Neuronal stem cell (in vitro differentiated cells): ENCODE measurements around the gene RPS13.
A peak's percentile ranks its signal among the peaks of the same experiment; 100 is the strongest.
"Not testable (repeated sequence)": the region's sequence is repeated elsewhere in the genome, so short reads cannot be mapped to it uniquely, and the experiment has no call there.

Experiments used
- DNase-seq: peaks from one replicate; pipeline ENCODE4 v3.0.0-alpha.2; 2013; ENCODE audit warnings: low spot score
- H2AFZ ChIP-seq: one replicate; pipeline ENCODE4 v1.6.1; 2013; ENCODE audit warnings: mild to moderate bottlenecking, low read length, inconsistent platforms
- H2AK5ac ChIP-seq: 2 replicates; pipeline ENCODE4 v1.6.1; 2013; ENCODE audit warnings: low read depth, mild to moderate bottlenecking, inconsistent platforms, low read length, moderate library complexity, mixed read lengths
- H2BK120ac ChIP-seq: 2 replicates; pipeline ENCODE4 v1.6.1; 2013; ENCODE audit warnings: low read depth, mild to moderate bottlenecking, inconsistent platforms, low read length, moderate library complexity, mixed read lengths
- H2BK12ac ChIP-seq: one replicate; pipeline ENCODE4 v1.6.1; 2013; ENCODE audit warnings: low read length, inconsistent platforms
- H2BK15ac ChIP-seq: 2 replicates; pipeline ENCODE4 v1.6.1; 2013; ENCODE audit warnings: mild to moderate bottlenecking, low read length, inconsistent platforms, mixed read lengths
- H2BK5ac ChIP-seq: one replicate; pipeline ENCODE4 v1.6.1; 2013; ENCODE audit warnings: inconsistent platforms, mild to moderate bottlenecking, low read length, moderate library complexity
- H3K14ac ChIP-seq: one replicate; pipeline ENCODE4 v1.6.1; 2013; ENCODE audit warnings: low read length, inconsistent platforms
- H3K18ac ChIP-seq: 2 replicates; pipeline ENCODE4 v1.6.1; 2013; ENCODE audit warnings: low read length, inconsistent platforms
- H3K23ac ChIP-seq: 2 replicates; pipeline ENCODE4 v1.6.1; 2013; ENCODE audit warnings: low read depth, mild to moderate bottlenecking, mixed read lengths, low read length, inconsistent platforms; ENCODE audit not compliant: poor library complexity
- H3K27ac ChIP-seq: replicated peaks from 3 replicates; pipeline ENCODE4 v1.5.1; 2013; ENCODE audit warnings: low read length, inconsistent platforms
- H3K27me3 ChIP-seq, 3 experiments: 2 replicates each; pipeline ENCODE4 v1.6.1; 2013; ENCODE audit warnings: low read length in 3 of 3, mild to moderate bottlenecking in 2 of 3, inconsistent platforms in 1 of 3, low read depth in 1 of 3, mixed read lengths in 1 of 3, moderate library complexity in 1 of 3; ENCODE audit not compliant: control insufficient read depth in 3 of 3, insufficient read depth in 3 of 3
- H3K36me3 ChIP-seq, 2 donors: replicated peaks in 1 of 2; 2 replicates each; pipeline ENCODE4 v1.6.1; 2013; ENCODE audit warnings: low read length in 2 of 2; ENCODE audit not compliant: control insufficient read depth in 2 of 2, insufficient read depth in 2 of 2
- H3K4ac ChIP-seq: 2 replicates; pipeline ENCODE4 v1.6.1; 2013; ENCODE audit warnings: inconsistent platforms, mild to moderate bottlenecking, low read length, moderate library complexity
- H3K4me1 ChIP-seq, 2 donors: 1 replicate in 1 of 2; 2 replicates in 1 of 2; pipeline ENCODE4 v1.6.1; 2013; ENCODE audit warnings: low read length in 2 of 2, low read depth in 1 of 2; ENCODE audit not compliant: control insufficient read depth in 2 of 2, insufficient read depth in 1 of 2
- H3K4me2 ChIP-seq: one replicate; pipeline ENCODE4 v1.6.1; 2013; ENCODE audit warnings: mild to moderate bottlenecking, low read length, inconsistent platforms; ENCODE audit not compliant: insufficient read depth, poor library complexity, severe bottlenecking
- H3K4me3 ChIP-seq, 2 donors: 2 replicates each; pipeline ENCODE4 v1.5.1; 2013; ENCODE audit warnings: low read length in 2 of 2, mild to moderate bottlenecking in 2 of 2, inconsistent platforms in 1 of 2, moderate library complexity in 1 of 2
- H3K79me1 ChIP-seq: one replicate; pipeline ENCODE4 v1.6.1; 2013; ENCODE audit warnings: low read depth, mild to moderate bottlenecking, inconsistent platforms, low read length, moderate library complexity
- H3K9ac ChIP-seq: one replicate; pipeline ENCODE4 v1.6.1; 2013; ENCODE audit warnings: mild to moderate bottlenecking, low read depth, low read length, inconsistent platforms; ENCODE audit not compliant: poor library complexity
- H3K9me3 ChIP-seq, 2 donors: replicated peaks in 1 of 2; 2 replicates each; pipeline versions ENCODE3 to v1.6.1; 2013; ENCODE audit warnings: low read length in 2 of 2, mild to moderate bottlenecking in 2 of 2, inconsistent platforms in 1 of 2, low read depth in 1 of 2, mixed read lengths in 1 of 2, moderate library complexity in 1 of 2; ENCODE audit not compliant: control insufficient read depth in 2 of 2, insufficient read depth in 1 of 2
- H4K8ac ChIP-seq: one replicate; pipeline ENCODE4 v1.6.1; 2013; ENCODE audit warnings: low read depth, mild to moderate bottlenecking, inconsistent platforms, low read length, moderate library complexity
- H4K91ac ChIP-seq: one replicate; pipeline ENCODE4 v1.6.1; 2013; ENCODE audit warnings: low read length, low read depth, mild to moderate bottlenecking, inconsistent platforms; ENCODE audit not compliant: poor library complexity
- WGBS, 2 donors: extraction: QIAGEN DNeasy Blood & Tissue Kit; methylation state at CpG; one replicate each; pipeline ENCODE4 v1.1.7; 2013; ENCODE audit warnings: missing lambda C conversion rate in 2 of 2, mixed read lengths in 1 of 2; ENCODE audit not compliant: insufficient read length in 2 of 2, insufficient replicate concordance in 1 of 2; ENCODE audit errors: extremely low coverage in 2 of 2; 5-methylcytosine and 5-hydroxymethylcytosine counted together

RPS13 gene

DNA sequence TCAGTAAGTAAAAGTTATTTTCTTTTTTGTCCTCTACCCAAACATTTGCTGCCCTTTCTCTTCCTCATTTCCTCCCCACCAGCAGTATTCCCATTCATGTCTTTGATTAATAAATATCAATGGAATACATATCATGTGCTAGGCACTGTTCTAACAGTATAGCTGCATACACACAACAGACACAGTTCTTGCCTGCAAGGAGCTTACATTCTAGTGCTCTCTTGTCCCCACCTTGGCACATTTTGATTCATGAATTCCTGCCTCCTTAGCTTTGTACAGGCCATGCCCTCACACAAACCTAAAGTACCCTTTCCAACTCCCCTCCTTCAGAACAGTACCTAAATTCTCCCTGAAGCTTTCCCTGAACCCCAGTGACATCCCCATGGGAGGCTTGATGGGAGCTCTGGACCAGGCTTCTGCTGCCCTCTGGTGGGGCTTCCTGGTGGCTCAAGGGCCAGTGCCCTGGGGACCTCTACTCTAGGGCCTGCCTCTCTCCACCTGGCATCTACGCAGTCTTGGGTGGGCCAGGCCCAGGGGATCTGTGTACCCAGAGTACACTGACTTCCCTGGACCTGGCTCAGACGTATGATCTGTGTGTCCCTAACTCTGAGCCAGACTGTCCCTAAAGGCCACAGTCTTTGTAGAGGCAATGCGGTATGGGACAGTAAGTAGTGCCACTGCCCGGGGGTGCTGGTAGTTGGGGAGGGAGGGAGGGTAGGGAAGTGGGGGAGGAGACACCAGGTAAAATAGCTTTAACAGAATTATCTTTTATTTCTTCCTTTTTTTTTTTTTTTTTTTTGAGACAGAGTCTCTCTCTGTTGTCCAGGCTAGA is 14.1 kb downstream of the RPS13 start:
- peak; percentile 52 for DNase-seq
- Histone ChIP-seq H3K27me3 (no peaks in the 10 kb centered on the region), H4K8ac (no peak overlapping the region), H3K9ac (no peak overlapping the region), H3K9me3 (no peaks in the 10 kb centered on the region), H2BK12ac (no peak overlapping the region), H3K4me2 (no peak overlapping the region), H4K91ac (no peak overlapping the region), H2AK5ac (peak overlapping the region; percentile 39), H3K79me1 (no peaks in the 10 kb centered on the region), H3K4me3 (no peak overlapping the region), H3K36me3 (peaks cover 0 to 1% of the 10 kb centered on the region in 2 donors), H2AFZ (no peak overlapping the region), H3K4ac (no peak overlapping the region), H3K14ac (no peak overlapping the region), H3K4me1 (no peaks in the 10 kb centered on the region), H2BK15ac (no peak overlapping the region), H3K23ac (no peak overlapping the region), H3K18ac (peak overlapping the region; percentile 32), H2BK5ac (no peak overlapping the region), H3K27ac (no peak overlapping the region), H2BK120ac (no peak overlapping the region)
- no CpG with 5 or more reads among the region's 4 CpGs for WGBS, 2 donors

DNA sequence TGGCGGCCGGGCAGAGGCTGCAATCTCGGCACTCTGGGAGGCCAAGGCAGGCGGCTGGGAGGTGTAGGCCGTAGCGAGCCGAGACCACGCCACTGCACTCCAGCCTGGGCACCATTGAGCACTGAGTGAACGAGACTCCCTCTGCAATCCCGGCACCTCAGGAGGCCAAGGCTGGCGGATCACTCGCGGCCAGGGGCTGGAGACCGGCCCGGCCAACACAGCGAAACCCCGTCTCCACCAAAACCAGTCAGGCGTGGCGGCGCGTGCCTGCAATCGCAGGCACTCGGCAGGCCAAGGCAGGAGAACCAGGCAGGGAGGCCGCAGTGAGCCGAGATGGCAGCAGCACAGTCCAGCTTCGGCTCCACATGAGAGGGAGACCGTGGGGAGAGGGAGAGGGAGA is 26.3 kb downstream of the RPS13 start:
- not testable (repeated sequence) for H3K23ac ChIP-seq, H2BK120ac ChIP-seq, H3K4me3 ChIP-seq, H3K9me3 ChIP-seq, H3K14ac ChIP-seq, H3K18ac ChIP-seq, H3K4me2 ChIP-seq, H3K79me1 ChIP-seq, H2BK12ac ChIP-seq, H3K9ac ChIP-seq, H4K8ac ChIP-seq, H3K4me1 ChIP-seq, H3K27me3 ChIP-seq, H3K36me3 ChIP-seq, H2BK5ac ChIP-seq, DNase-seq, H2BK15ac ChIP-seq, H2AK5ac ChIP-seq, H3K4ac ChIP-seq, H3K27ac ChIP-seq, H2AFZ ChIP-seq, H4K91ac ChIP-seq
- WGBS, 2 donors = no CpG with 5 or more reads among the region's 27 CpGs

DNA sequence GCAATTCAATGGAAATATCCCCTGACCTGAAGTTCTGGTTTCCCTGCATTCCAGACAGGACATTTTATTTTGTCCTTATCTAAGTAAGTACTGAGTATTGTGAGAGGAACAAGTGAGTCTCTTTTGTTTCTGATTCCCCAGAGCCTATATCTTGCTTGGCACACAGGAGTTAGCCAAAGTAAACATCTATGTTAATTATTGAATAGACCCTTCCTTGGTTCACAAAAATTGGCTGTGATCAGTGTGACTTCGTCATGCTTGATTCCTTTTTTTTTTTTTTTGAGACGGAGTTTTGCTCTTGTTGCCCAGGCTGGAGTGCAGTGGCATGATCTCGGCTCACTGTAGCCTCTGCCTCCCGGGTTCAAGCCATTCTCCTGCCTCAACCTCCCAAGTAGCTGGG is 29.0 kb downstream of the RPS13 start:
- H3K9me3 ChIP-seq, H3K4me1 ChIP-seq, H3K18ac ChIP-seq, DNase-seq, H4K91ac ChIP-seq, H3K4me3 ChIP-seq, H3K36me3 ChIP-seq, H2AK5ac ChIP-seq, H3K23ac ChIP-seq, H3K27me3 ChIP-seq, H3K27ac ChIP-seq, H2AFZ ChIP-seq, H3K14ac ChIP-seq, H3K4ac ChIP-seq, H3K9ac ChIP-seq, H4K8ac ChIP-seq, H2BK5ac ChIP-seq, H3K79me1 ChIP-seq, H2BK120ac ChIP-seq, H2BK15ac ChIP-seq, H3K4me2 ChIP-seq, H2BK12ac ChIP-seq: not testable (repeated sequence)
- no CpG with 5 or more reads among the region's 4 CpGs for WGBS, 2 donors

DNA sequence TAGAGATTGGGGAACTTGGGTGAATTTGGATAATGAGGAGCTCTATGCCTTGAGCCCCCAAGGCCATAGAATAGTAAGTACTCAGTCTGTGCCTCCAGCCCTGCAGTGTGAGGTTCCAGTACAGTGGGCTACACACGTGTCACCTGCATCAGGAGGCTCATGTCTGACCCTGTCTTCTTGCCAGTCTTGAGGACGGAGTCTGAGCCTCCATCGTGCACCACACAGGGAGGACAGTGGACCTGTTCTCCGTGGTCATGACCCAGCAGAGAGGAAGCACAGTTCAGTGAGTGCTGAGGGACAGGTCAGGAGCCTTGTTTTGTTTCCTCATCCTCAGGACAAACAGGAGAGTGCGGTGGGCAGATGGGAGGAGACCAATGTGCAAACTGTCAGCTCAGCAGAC is 30.8 kb downstream of the RPS13 start:
- Histone ChIP-seq H3K4me2 (no peak overlapping the region), H2BK12ac (no peak overlapping the region), H3K9me3 (no peaks in the 10 kb centered on the region), H4K8ac (no peak overlapping the region), H3K18ac (peak overlapping the region; percentile 67), H3K9ac (peak overlapping the region; percentile 80), H3K36me3 (no peaks in the 10 kb centered on the region), H3K27me3 (no peaks in the 10 kb centered on the region), H3K27ac (no peak overlapping the region), H2BK120ac (no peak overlapping the region), H2BK5ac (no peak overlapping the region), H3K4me1 (peaks cover 0 to 2% of the 10 kb centered on the region in 2 donors), H2AFZ (no peak overlapping the region), H4K91ac (peak overlapping the region; percentile 43), H2BK15ac (peak overlapping the region; percentile 9), H3K79me1 (no peaks in the 10 kb centered on the region), H3K4me3 (no peak overlapping the region), H3K14ac (peak overlapping the region; percentile 31), H3K4ac (no peak overlapping the region), H3K23ac (no peak overlapping the region), H2AK5ac (no peak overlapping the region)
- DNase-seq = no peak
- no CpG with 5 or more reads among the region's 5 CpGs for WGBS, 2 donors
